Gastrocnemius medialis (tissue), 4 donors: ENCODE measurements around the gene CPEB3. TPM values are rescaled to one million over a fixed set of nuclear protein-coding genes. Genes with fewer than 3 reads are reported as not detected.

ENCODE experiments used
- ATAC-seq, 2 donors: fragments of 150-250 bp; one replicate each; pipeline ENCODE4 v1.9.1; 2016
- DNase-seq, 2 donors: peaks; one replicate each; pipeline ENCODE4 v3.0.0-alpha.2; 2019
- H3K27ac ChIP-seq, 4 donors: fragments of 200-600 bp; sonication (generic); 1 replicate in 1 of 4; 2 replicates in 3 of 4; pipeline ENCODE4 v1.5.1; 2016 to 2018; ENCODE audit warnings: mild to moderate bottlenecking in 2 of 4, moderate library complexity in 1 of 4
- H3K27me3 ChIP-seq, 3 donors: fragments of 200-600 bp; sonication (generic) in 2 of 3; 1 replicate in 1 of 3; 2 replicates in 2 of 3; pipeline versions ENCODE4 v1.5.1 to v1.6.0; 2016 to 2019; ENCODE audit warnings: mild to moderate bottlenecking in 1 of 3, moderate library complexity in 1 of 3
- H3K36me3 ChIP-seq, 2 donors: fragments of 200-600 bp; sonication (generic) in 1 of 2; one replicate each; pipeline ENCODE4 v1.5.1; 2017 to 2018
- H3K4me1 ChIP-seq, 2 donors: fragments of 200-600 bp; sonication (generic) in 1 of 2; one replicate each; pipeline ENCODE4 v1.5.1; 2016 to 2017; ENCODE audit warnings: mild to moderate bottlenecking in 2 of 2
- H3K4me3 ChIP-seq, 4 donors: fragments of 200-600 bp; sonication (generic) in 3 of 4; 1 replicate in 1 of 4; 2 replicates in 3 of 4; pipeline ENCODE4 v1.5.1; 2016 to 2019; ENCODE audit warnings: mild to moderate bottlenecking in 2 of 4
- H3K9me3 ChIP-seq, 3 donors: fragments of 200-600 bp; sonication (generic) in 2 of 3; 1 replicate in 1 of 3; 2 replicates in 2 of 3; pipeline ENCODE4 v1.5.1; 2016 to 2019
- POLR2A ChIP-seq, 2 donors: fragments of 450-650 bp; IDR thresholded peaks; one replicate each; pipeline ENCODE4 v1.6.1; 2017; ENCODE audit warnings: antibody characterized with exemption in 2 of 2, mild to moderate bottlenecking in 2 of 2, moderate library complexity in 2 of 2
- in situ Hi-C, 4 donors: fragments of 200-750 bp; cut with MboI; loops; one replicate each; pipeline versions ENCODE4 v1.15.0 to v1.8.0; 2017; ENCODE audit warnings: low sequenced_read_pairs in 4 of 4
- intact Hi-C: fragments of 100-400 bp; cut with DNase I; formaldehyde crosslinking; loops from one replicate; pipeline ENCODE4 v1.15.1; 2023; ENCODE audit warnings: low total_unique reads
- total RNA-seq, 4 donors: library from RNA; depleted of rRNA; stranded (reverse); fragments of >200 nt; gene quantifications; one replicate each; pipeline versions ENCODE4 v1.1.0 to v1.2.3, GENCODE V29; 2016
- TF ChIP-seq, protein P1 (sequence below), 5 experiments: fragments of 450-650 bp in 3 of 5; fragments of 200-600 bp in 2 of 5; sonication (generic) in 2 of 5; IDR thresholded peaks in 4 of 5; conservative IDR thresholded peaks in 1 of 5; 1 replicate in 4 of 5; 2 replicates in 1 of 5; pipeline ENCODE4 v1.5.1; 2016 to 2019; ENCODE audit warnings: antibody characterized with exemption in 5 of 5, mild to moderate bottlenecking in 3 of 5, moderate library complexity in 3 of 5

The CPEB3 gene
- total RNA-seq, 4 donors from 2014 or later, result 14.5 to 22.5 (median 18.0) TPM

DNA sequence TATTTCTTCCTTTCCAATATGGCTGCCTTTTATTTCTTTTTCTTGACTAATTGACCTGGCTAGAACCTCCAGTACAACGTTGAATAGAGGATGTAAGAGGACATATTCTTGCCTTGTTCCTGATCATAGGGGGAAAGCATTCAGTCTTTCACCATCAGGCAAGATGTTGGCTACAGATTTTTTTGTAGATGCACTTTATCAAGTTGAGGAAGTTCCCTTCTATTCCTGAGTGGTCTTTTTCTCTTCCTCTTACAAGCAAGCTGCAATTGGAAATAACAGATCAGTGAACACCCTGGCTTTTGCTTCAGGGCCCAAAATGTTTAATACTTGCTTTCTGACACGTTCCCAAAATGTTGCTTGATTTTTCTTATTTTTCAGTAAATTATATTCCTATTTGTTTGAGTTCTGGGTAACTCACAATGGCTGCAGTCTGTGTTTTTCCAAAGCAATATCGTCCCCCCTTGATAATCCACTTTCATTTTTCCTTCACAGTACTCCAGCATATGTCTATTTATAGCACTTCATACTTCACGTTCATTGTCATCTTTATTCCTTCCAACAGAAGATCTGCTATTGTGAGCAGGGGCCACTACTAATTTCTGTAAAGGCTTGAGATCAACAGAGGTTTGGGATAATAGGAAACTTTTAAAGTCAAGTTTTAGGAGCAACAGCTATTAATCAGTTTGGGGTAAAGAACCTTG, 11.7 kb downstream of the CPEB3 start:
- no peaks in the 10 kb centered on the region for H3K27me3 ChIP-seq
- H3K36me3 ChIP-seq, result no peaks in the 10 kb centered on the region
- ATAC-seq (peak in 1 of 2 donors; percentile 94), DNase-seq (no peak)
- no peaks in the 10 kb centered on the region for H3K9me3 ChIP-seq
- peak overlapping the region; percentile 5 to 41 (median 29) for H3K4me3 ChIP-seq
- peak overlapping the region; percentile 27 to 70 (median 42) for H3K27ac ChIP-seq
- H3K4me1 ChIP-seq, result peaks cover 0 to 7% of the 10 kb centered on the region in 2 donors
- in situ Hi-C loops, result loop anchor here in 1 of 4 donors (25.0 kb wide), 1 partner anchor 192 kb away; no protein-coding TSS in a partner anchor
- intact Hi-C loops, result no loop called here
- TF ChIP-seq POLR2A (IDR thresholded peaks at IDR 0.05), result no peak
- TF ChIP-seq, protein P1, sequence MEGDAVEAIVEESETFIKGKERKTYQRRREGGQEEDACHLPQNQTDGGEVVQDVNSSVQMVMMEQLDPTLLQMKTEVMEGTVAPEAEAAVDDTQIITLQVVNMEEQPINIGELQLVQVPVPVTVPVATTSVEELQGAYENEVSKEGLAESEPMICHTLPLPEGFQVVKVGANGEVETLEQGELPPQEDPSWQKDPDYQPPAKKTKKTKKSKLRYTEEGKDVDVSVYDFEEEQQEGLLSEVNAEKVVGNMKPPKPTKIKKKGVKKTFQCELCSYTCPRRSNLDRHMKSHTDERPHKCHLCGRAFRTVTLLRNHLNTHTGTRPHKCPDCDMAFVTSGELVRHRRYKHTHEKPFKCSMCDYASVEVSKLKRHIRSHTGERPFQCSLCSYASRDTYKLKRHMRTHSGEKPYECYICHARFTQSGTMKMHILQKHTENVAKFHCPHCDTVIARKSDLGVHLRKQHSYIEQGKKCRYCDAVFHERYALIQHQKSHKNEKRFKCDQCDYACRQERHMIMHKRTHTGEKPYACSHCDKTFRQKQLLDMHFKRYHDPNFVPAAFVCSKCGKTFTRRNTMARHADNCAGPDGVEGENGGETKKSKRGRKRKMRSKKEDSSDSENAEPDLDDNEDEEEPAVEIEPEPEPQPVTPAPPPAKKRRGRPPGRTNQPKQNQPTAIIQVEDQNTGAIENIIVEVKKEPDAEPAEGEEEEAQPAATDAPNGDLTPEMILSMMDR (IDR thresholded peaks at IDR 0.05 in 4 of 5, conservative IDR thresholded peaks at IDR 0.05 in 1 of 5), result no peak

DNA sequence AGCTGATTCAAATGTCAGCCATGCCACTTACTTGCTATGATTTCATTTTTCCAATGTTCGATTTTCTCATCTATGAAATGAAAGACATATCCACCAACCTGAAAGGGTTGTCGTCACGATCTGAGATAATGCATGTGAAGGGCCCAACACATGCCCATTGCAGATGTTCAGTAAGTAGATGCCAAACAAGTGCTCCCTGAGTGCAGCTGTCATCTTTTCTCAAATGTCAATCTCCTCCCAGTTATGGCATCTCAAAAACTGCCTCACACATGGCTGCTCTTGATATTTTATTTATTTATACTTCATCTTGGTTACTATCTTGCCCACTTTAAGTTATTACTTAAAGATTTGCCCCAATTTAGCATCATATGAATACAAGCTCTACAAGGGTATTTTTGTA, 16.8 kb downstream of the CPEB3 start:
- no peak for DNase-seq
- in situ Hi-C loops (no loop called here), intact Hi-C loops (no loop called here)
- Histone ChIP-seq H3K9me3 (no peaks in the 10 kb centered on the region), H3K4me1 (peaks cover 0 to 2% of the 10 kb centered on the region in 2 donors), H3K4me3 (no peak overlapping the region), H3K27me3 (no peaks in the 10 kb centered on the region), H3K36me3 (no peaks in the 10 kb centered on the region), H3K27ac (no peak overlapping the region)
- TF ChIP-seq, protein P1 (IDR thresholded peaks at IDR 0.05 in 4 of 5, conservative IDR thresholded peaks at IDR 0.05 in 1 of 5), result no peak
- no peak for TF ChIP-seq POLR2A (IDR thresholded peaks at IDR 0.05)
- no peak for ATAC-seq

DNA sequence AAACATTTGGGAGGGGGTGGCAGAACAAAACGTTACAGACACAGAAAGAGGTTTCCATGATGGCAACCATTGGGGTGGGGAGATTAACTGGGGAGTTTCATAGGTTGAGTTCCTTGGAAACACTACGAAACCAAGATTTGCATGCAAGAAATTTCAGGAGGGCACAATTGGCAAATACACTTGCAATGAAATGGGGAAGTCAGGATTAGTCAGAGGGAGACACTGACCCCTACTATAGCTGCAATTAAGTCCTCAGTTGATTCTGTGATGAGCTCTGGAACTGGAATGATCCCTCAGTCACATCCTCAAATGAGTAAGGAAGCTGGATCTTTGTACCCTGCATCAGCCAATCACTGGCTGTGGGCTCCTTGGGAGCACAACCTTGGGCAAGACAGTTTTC, 22.1 kb downstream of the CPEB3 start:
- TF ChIP-seq, protein P1 (IDR thresholded peaks at IDR 0.05 in 4 of 5, conservative IDR thresholded peaks at IDR 0.05 in 1 of 5), result no peak
- TF ChIP-seq POLR2A (IDR thresholded peaks at IDR 0.05), result no peak
- H3K27ac ChIP-seq, result no peak overlapping the region
- no peaks in the 10 kb centered on the region for H3K27me3 ChIP-seq
- H3K4me3 ChIP-seq, result no peak overlapping the region
- intact Hi-C loops, result no loop called here
- H3K4me1 ChIP-seq, result no peaks in the 10 kb centered on the region
- H3K36me3 ChIP-seq, result no peaks in the 10 kb centered on the region
- in situ Hi-C loops, result no loop called here
- no peak for ATAC-seq
- no peak for DNase-seq
- no peaks in the 10 kb centered on the region for H3K9me3 ChIP-seq

GRCh38 chr10:92267343-92267742, 23.5 kb downstream of the CPEB3 start:
- in situ Hi-C loops (no loop called here), intact Hi-C loops (no loop called here)
- no peak overlapping the region for H3K27ac ChIP-seq
- TF ChIP-seq POLR2A (IDR thresholded peaks at IDR 0.05), result no peak
- TF ChIP-seq, protein P1 (IDR thresholded peaks at IDR 0.05 in 4 of 5, conservative IDR thresholded peaks at IDR 0.05 in 1 of 5), result no peak
- no peaks in the 10 kb centered on the region for H3K27me3 ChIP-seq
- ATAC-seq (no peak), DNase-seq (no peak)
- H3K36me3 ChIP-seq, result no peaks in the 10 kb centered on the region
- H3K4me3 ChIP-seq, result no peak overlapping the region
- no peaks in the 10 kb centered on the region for H3K4me1 ChIP-seq
- H3K9me3 ChIP-seq, result no peaks in the 10 kb centered on the region
